Psoas muscle (tissue), 8 donors: ENCODE results near the gene OR51F2. TPM values are rescaled to one million over a fixed set of nuclear protein-coding genes. Genes with fewer than 3 reads are reported as not detected.

Experiments used
- ATAC-seq, 4 donors: fragments of 200-7000 bp; cut with Tn5 transposase; one replicate each; pipeline ENCODE4 v1.9.1; 2020; ENCODE audit warnings: moderate library complexity in 3 of 4, mild to moderate bottlenecking in 2 of 4
- DNase-seq, 2 donors: peaks; one replicate each; pipeline ENCODE4 v3.0.0-alpha.2; 2020
- H3K27ac ChIP-seq: fragments of 200-600 bp; one replicate; pipeline ENCODE4 v1.8.0; 2022
- H3K27me3 ChIP-seq, 3 donors: fragments of 200-600 bp in 1 of 3; one replicate each; pipeline versions ENCODE4 v1.6.1 to v1.8.0; 2013 to 2022; ENCODE audit warnings: low read length in 2 of 3, mild to moderate bottlenecking in 2 of 3, moderate library complexity in 1 of 3; ENCODE audit not compliant: insufficient read depth in 3 of 3
- H3K36me3 ChIP-seq, 2 donors: fragments of 200-600 bp in 1 of 2; one replicate each; pipeline versions ENCODE4 v1.6.1 to v1.8.0; 2013 to 2022; ENCODE audit warnings: low read depth in 1 of 2, mild to moderate bottlenecking in 1 of 2, moderate library complexity in 1 of 2; ENCODE audit not compliant: insufficient read depth in 1 of 2
- H3K4me1 ChIP-seq: fragments of 200-600 bp; one replicate; pipeline ENCODE4 v1.8.0; 2022
- H3K4me3 ChIP-seq: fragments of 200-600 bp; one replicate; pipeline ENCODE4 v1.8.0; 2022; ENCODE audit warnings: mild to moderate bottlenecking
- H3K9me3 ChIP-seq: fragments of 200-600 bp; one replicate; pipeline ENCODE4 v1.8.0; 2022
- CTCF ChIP-seq: fragments of 200-600 bp; IDR thresholded peaks from one replicate; pipeline ENCODE4 v1.8.0; 2022; ENCODE audit warnings: antibody characterized with exemption
- WGBS, 3 donors: extraction: QIAGEN DNeasy Blood & Tissue Kit; methylation state at CpG; one replicate each; pipeline versions ENCODE4 v1.1.6 to v1.1.7; 2013; 5-methylcytosine and 5-hydroxymethylcytosine counted together
- intact Hi-C, 2 donors: fragments of 100-400 bp; cut with DNase I; formaldehyde crosslinking; loops; one replicate each; pipeline versions ENCODE4 v1.11.0 to v1.14.2; 2022
- polyA plus RNA-seq, 3 donors: library from polyadenylated mRNA; stranded (reverse); fragments of 200-250 nt; gene quantifications; one replicate each; pipeline ENCODE4 v1.2.3, GENCODE V29; 2013
- total RNA-seq, 4 donors: library from RNA; stranded (reverse); fragmentation: NEBNext Ultra II Directional in 2 of 4; extraction: Animal tissue kit (Norgen Biotek cat#: 25700) in 2 of 4; gene quantifications; one replicate each; pipeline versions ENCODE4 v1.2.1 to v1.2.4, GENCODE V29; 2021 to 2023
- donor health status: healthy with polysubstance abuse.
- donor health status: DM: no; HTN: no; CAD: no; lungs with moderate emphysema.
- donor health status: Bipolar disorder and iron deficiency.
- donor health status: healthy.
- donor health status: DM: yes; HTN: yes; CAD: no.
- donor health status: DM: no; HTN: no; CAD: no.
- donor health status: DM: no; HTN: no; CAD: no.
- donor health status: DM: yes; HTN: yes; CAD: no.

The OR51F2 gene
- total and polyA plus RNA-seq, 7 donors, result not detected

- no peaks in the 10 kb centered on the region for H3K4me1 ChIP-seq
- H3K36me3 ChIP-seq, result no peaks in the 10 kb centered on the region
- no peak for TF ChIP-seq CTCF
- ATAC-seq, result no peak
- no peak within 1 kb of the TSS for H3K4me3 ChIP-seq
- intact Hi-C loops, result no loop called here
- no peaks in the 10 kb centered on the region for H3K9me3 ChIP-seq
- H3K27ac ChIP-seq, result no peak within 1 kb of the TSS
- no peaks in the 10 kb centered on the region for H3K27me3 ChIP-seq
- no peak for DNase-seq
- WGBS, 3 donors, result 61 to 79% (median 78%) methylated on average over 3 of the region's 3 CpGs
These were observed 16.8 kb upstream of the OR51F2 start, which contains the start of gene OR52R1 for GRCh38 chr11:4804280-4804679. TSS of gene OR52R1 (minus strand) at chr11:4804380. CDS start at chr11:4804380, 0 bp downstream.

- intact Hi-C loops, result no loop called here
- ATAC-seq (no peak), DNase-seq (no peak)
- Histone ChIP-seq H3K36me3 (no peaks in the 10 kb centered on the region), H3K4me1 (no peaks in the 10 kb centered on the region), H3K9me3 (no peaks in the 10 kb centered on the region), H3K27me3 (no peaks in the 10 kb centered on the region), H3K27ac (no peak overlapping the region), H3K4me3 (no peak overlapping the region)
- TF ChIP-seq CTCF, result no peak
- WGBS, 3 donors, result 76 to 95% (median 87%) methylated on average over 1 of the region's 1 CpG
These were observed 12.6 kb upstream of the OR51F2 start for GRCh38 chr11:4808476-4808875.

GRCh38 chr11:4809246-4809645, 11.9 kb upstream of the OR51F2 start:
- H3K9me3 ChIP-seq, result no peaks in the 10 kb centered on the region
- H3K4me3 ChIP-seq, result no peak overlapping the region
- no peak for DNase-seq
- H3K4me1 ChIP-seq, result no peaks in the 10 kb centered on the region
- no peaks in the 10 kb centered on the region for H3K36me3 ChIP-seq
- WGBS, 3 donors, result 83 to 90% (median 88%) methylated on average over 2 of the region's 2 CpGs
- no peak for ATAC-seq
- no peak for TF ChIP-seq CTCF
- intact Hi-C loops, result no loop called here
- H3K27ac ChIP-seq, result no peak overlapping the region
- no peaks in the 10 kb centered on the region for H3K27me3 ChIP-seq

GRCh38 chr11:4825132-4825531, 4.0 kb downstream of the OR51F2 start:
- intact Hi-C loops, result loop anchor here (5.0 kb wide), 2 partner anchors 188 to 638 kb away; partner anchors contain the start of gene OR51D1 (in 1 of the 2)
- ATAC-seq (no peak), DNase-seq (no peak)
- H3K27me3 ChIP-seq, result no peaks in the 10 kb centered on the region
- no peaks in the 10 kb centered on the region for H3K9me3 ChIP-seq
- no peak for TF ChIP-seq CTCF
- no peaks in the 10 kb centered on the region for H3K4me1 ChIP-seq
- H3K36me3 ChIP-seq, result no peaks in the 10 kb centered on the region
- H3K27ac ChIP-seq, result no peak overlapping the region
- H3K4me3 ChIP-seq, result no peak overlapping the region

GRCh38 chr11:4826425-4826824, 5.3 kb downstream of the OR51F2 start:
- Histone ChIP-seq H3K27ac (no peak overlapping the region), H3K36me3 (no peaks in the 10 kb centered on the region), H3K27me3 (no peaks in the 10 kb centered on the region), H3K4me1 (no peaks in the 10 kb centered on the region), H3K4me3 (no peak overlapping the region), H3K9me3 (no peaks in the 10 kb centered on the region)
- DNase-seq, result no peak
- ATAC-seq, result no peak
- intact Hi-C loops, result loop anchor here (1.0 to 5.0 kb wide), 3 partner anchors 189 to 639 kb away; partner anchors contain the start of gene OR51D1 (in 2 of the 2)
- peak; percentile 44 for TF ChIP-seq CTCF
